ENCODE data around the gene ACOX2. TPM values are rescaled to one million over a fixed set of nuclear protein-coding genes. Genes with fewer than 3 reads are reported as not detected.

ACOX2 gene
- total and polyA plus RNA-seq, 2 of the 8 experiments (the other 6 are each of a cell fraction or from before 2014, with no cell fraction given), result 3.2 to 9.2 TPM

DNA sequence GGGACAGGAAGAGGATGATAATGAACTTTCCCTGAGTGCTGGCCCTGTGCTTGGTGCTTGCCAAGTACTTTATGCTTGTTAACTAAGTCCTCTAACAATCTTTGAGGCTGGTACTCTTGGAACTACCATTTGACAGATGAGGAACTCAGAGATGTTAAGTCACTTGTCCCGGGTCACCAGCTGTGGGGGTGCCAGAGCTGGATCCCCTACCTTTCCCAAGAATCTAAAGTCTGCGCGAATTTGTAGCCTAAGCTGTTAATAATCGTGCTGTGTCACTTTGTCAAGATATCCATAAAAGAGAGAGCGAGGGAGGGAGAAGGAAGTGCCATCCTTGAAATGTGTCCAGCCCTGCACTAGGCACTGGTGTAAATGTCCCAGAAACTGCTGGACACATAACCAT, 19.0 kb upstream of the ACOX2 start:
- H4K20me1 ChIP-seq (replicated peaks in 1 of 2; ENCODE audit: control insufficient read depth in 1 of 2, insufficient read depth in 2 of 2, low read length in 2 of 2), result no peaks in the 10 kb centered on the region
- H3K4me1 ChIP-seq (replicated peaks in 1 of 4; ENCODE audit: control insufficient read depth in 3 of 4, insufficient read depth in 4 of 4, low read length in 3 of 4), result peaks cover under 1 to 7% (median 3%) of the 10 kb centered on the region in 4 experiments; a peak in 5 of 7 replicates
- H3K18ac ChIP-seq (ENCODE audit: extremely low read depth, low read length), result no peak overlapping the region
- DNase-seq (ENCODE audit: low read depth in 1 of 2, low spot score in 2 of 2) (no peak), FAIRE-seq (no peak)
- no peak overlapping the region for H3K4me3 ChIP-seq (ENCODE audit: extremely low read depth in 1 of 4, insufficient read depth in 2 of 4, low read depth in 3 of 4, low read length in 4 of 4)
- H2BK120ac ChIP-seq (replicated peaks; ENCODE audit: low read depth, low read length), result no peak overlapping the region
- H4K5ac ChIP-seq (ENCODE audit: insufficient read length, low read depth, low read length), result no peak overlapping the region
- CTCF ChIA-PET (ENCODE audit: partially characterized antibody), result interaction anchor here (0.6 to 40.0 kb wide), 6 partner anchors 12 to 218 kb away, joined by 3 to 994 read pairs (median 6); no protein-coding TSS in a partner anchor
- H2BK5ac ChIP-seq (ENCODE audit: low read depth, low read length), result no peak overlapping the region
- H3K23me2 ChIP-seq (ENCODE audit: low read depth, low read length), result no peaks in the 10 kb centered on the region
- no peak overlapping the region for H3K27ac ChIP-seq (ENCODE audit: low read depth, low read length)
- no peaks in the 10 kb centered on the region for H3K36me3 ChIP-seq (ENCODE audit: control insufficient read depth in 2 of 4, insufficient read depth in 4 of 4, low read length in 3 of 4)
- H3K14ac ChIP-seq (ENCODE audit: insufficient read length), result no peak overlapping the region
- H3K79me1 ChIP-seq (ENCODE audit: low read depth, low read length), result no peaks in the 10 kb centered on the region
- no peaks in the 10 kb centered on the region for H3K79me2 ChIP-seq (ENCODE audit: control insufficient read depth in 1 of 2, insufficient read depth in 2 of 2, low read length in 2 of 2)
- H3K9me3 ChIP-seq (ENCODE audit: insufficient read depth in 2 of 2, low read depth in 1 of 2, low read length in 1 of 2), result peaks cover 0 to 3% of the 10 kb centered on the region in 2 experiments; a peak in 1 of 4 replicates
- H3K9ac ChIP-seq (replicated peaks in 1 of 4; ENCODE audit: extremely low read depth in 1 of 4, low read depth in 3 of 4, low read length in 3 of 4), result no peak overlapping the region
- no peak overlapping the region for H2AK5ac ChIP-seq (ENCODE audit: low read depth, low read length)
- no peak overlapping the region for H3K4ac ChIP-seq (replicated peaks; ENCODE audit: insufficient read length, low read depth, low read length)
- no peak overlapping the region for H4K8ac ChIP-seq (ENCODE audit: extremely low read depth, insufficient read depth, low read length)
- H3K4me2 ChIP-seq (ENCODE audit: insufficient read depth in 1 of 2, low read depth in 2 of 2, low read length in 2 of 2), result no peak overlapping the region
- POLR2A ChIA-PET (ENCODE audit: partially characterized antibody), result interaction anchor here (1.5 kb wide), 1 partner anchor 10 kb away, joined by 4 read pairs; no protein-coding TSS in a partner anchor
- no peaks in the 10 kb centered on the region for H3K27me3 ChIP-seq (replicated peaks in 1 of 4; ENCODE audit: control insufficient read depth in 3 of 4, extremely low read depth in 1 of 4, insufficient read depth in 3 of 4, low read length in 3 of 4)
- H3K56ac ChIP-seq (replicated peaks; ENCODE audit: insufficient read length, low read depth, low read length), result no peak overlapping the region
- H2BK12ac ChIP-seq (ENCODE audit: low read depth, low read length), result no peak overlapping the region; the same call in 1 of the 2 replicates
- 79% methylated on average over 5 of the region's 5 CpGs; no CpG with 5 or more reads in 1 of the 2 experiments for WGBS, 2 experiments (ENCODE audit: extremely low coverage in 1 of 2, insufficient coverage in 1 of 2, insufficient read length in 1 of 2, insufficient replicate concordance in 2 of 2, low coverage in 1 of 2, low lambda C conversion rate in 2 of 2, missing lambda C conversion rate in 1 of 2)
- H2BK20ac ChIP-seq (ENCODE audit: low read length), result no peak overlapping the region
- no peak overlapping the region for H4K91ac ChIP-seq (replicated peaks; ENCODE audit: insufficient read length, low read length)
- H3K23ac ChIP-seq (ENCODE audit: insufficient read length), result no peak overlapping the region
- H2BK15ac ChIP-seq (ENCODE audit: low read length), result no peak overlapping the region
- H2AFZ ChIP-seq (ENCODE audit: low read length), result no peak overlapping the region
- TF ChIP-seq JUN (IDR thresholded peaks at IDR 0.05; ENCODE audit: low read depth, low read length) (no peak), HDAC6 (IDR thresholded peaks at IDR 0.05; ENCODE audit: low read depth, low read length) (no peak), RBBP5 (IDR thresholded peaks at IDR 0.05; ENCODE audit: borderline replicate concordance, low read depth, low read length) (no peak), SP4 (IDR thresholded peaks at IDR 0.05; ENCODE audit: low read length) (no peak), RAD21 (IDR thresholded peaks at IDR 0.05 in 1 of 2, conservative IDR thresholded peaks at IDR 0.05 in 1 of 2; ENCODE audit: low read depth in 2 of 2, low read length in 2 of 2) (no peak), BACH1 (IDR thresholded peaks at IDR 0.05; ENCODE audit: low read length) (no peak), POLR2AphosphoS5 (IDR thresholded peaks at IDR 0.05; ENCODE audit: low read depth, low read length) (no peak), E2F6 (IDR thresholded peaks at IDR 0.05) (no peak), KDM4A (IDR thresholded peaks at IDR 0.05; ENCODE audit: low read depth, low read length, severe bottlenecking) (no peak), BRCA1 (IDR thresholded peaks at IDR 0.05; ENCODE audit: low read depth, low read length) (no peak), SAP30 (IDR thresholded peaks at IDR 0.05; ENCODE audit: insufficient read depth, insufficient replicate concordance, low read length) (no peak), JUND (IDR thresholded peaks at IDR 0.05; ENCODE audit: low read length) (no peak), NRF1 (IDR thresholded peaks at IDR 0.05; ENCODE audit: low read depth, low read length) (no peak)

Data from H1 (cell line).